Measurements from ENCODE around the gene S100A2.

S100A2 gene

DNA sequence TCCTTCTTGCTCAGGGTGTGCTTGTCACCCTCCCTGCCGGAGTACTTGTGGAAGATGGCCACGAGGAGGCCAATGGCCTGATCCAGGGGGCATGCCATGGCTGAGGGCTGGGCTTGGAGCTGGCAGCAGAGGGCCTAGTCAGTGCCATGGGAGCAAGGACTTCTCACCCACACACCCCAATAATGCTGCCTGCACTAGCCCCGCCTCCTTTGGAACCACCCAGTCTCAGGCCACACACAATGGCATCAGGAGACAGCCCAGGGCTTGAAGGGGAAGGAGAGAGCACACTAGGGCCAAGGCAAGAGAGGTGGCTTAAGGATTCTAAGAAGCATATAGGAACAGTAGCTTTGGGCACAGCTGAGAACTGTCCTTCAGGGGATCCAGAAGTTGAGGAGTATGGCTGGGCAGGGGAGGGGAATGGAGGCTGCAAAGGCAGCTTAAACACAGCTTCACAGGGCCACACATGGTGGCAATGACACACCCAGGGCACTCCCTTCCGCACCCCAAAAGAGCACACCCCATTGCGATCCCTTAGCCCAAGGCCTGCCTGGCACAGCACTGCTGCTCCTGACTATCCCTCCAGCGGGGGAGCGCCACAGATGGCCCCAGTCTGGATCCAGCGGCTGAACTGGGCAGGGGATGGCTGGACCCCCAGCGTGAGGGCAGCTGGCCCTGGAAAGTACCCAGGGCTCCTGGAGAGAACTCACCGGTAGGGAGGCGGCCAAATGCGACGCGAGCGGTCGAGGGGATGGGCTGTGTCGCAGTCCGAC, 30.2 kb downstream of the S100A2 start, which contains the start of gene S100A6:
TSS of gene S100A6 (minus strand) at position 750 of the 770 bp plus-strand sequence. CDS start at position 98, 652 bp downstream.
- peak within 1 kb of the TSS; percentile 73 for H3K18ac ChIP-seq (ENCODE audit: low read length)
- H3K9ac ChIP-seq (ENCODE audit: low read depth, low read length, poor library complexity): peak within 1 kb of the TSS; percentile 79
- peak within 1 kb of the TSS; percentile 99 for H2AK5ac ChIP-seq (ENCODE audit: low read depth, low read length)
- H3K4ac ChIP-seq (ENCODE audit: low read length): peak within 1 kb of the TSS; percentile 60
- no peaks in the 10 kb centered on the region for H3K36me3 ChIP-seq (replicated peaks in 1 of 2; ENCODE audit: control insufficient read depth in 2 of 2, insufficient read depth in 2 of 2, low read length in 2 of 2)
- H3K23ac ChIP-seq (ENCODE audit: low read depth, low read length, poor library complexity): peak within 1 kb of the TSS; percentile 8
- H3K4me2 ChIP-seq (ENCODE audit: insufficient read depth, low read length, poor library complexity, severe bottlenecking): peak within 1 kb of the TSS; percentile 38
- H2BK12ac ChIP-seq (ENCODE audit: low read length): peak within 1 kb of the TSS; percentile 95
- H2BK15ac ChIP-seq (ENCODE audit: low read length): peak within 1 kb of the TSS; percentile 86
- no peak within 1 kb of the TSS for H4K8ac ChIP-seq (ENCODE audit: low read depth, low read length)
- H3K4me1 ChIP-seq (ENCODE audit: control insufficient read depth in 2 of 2, insufficient read depth in 1 of 2, low read depth in 1 of 2, low read length in 2 of 2): peaks cover 0 to 30% of the 10 kb centered on the region in 2 donors
- peak within 1 kb of the TSS; percentile 74 for H4K91ac ChIP-seq (ENCODE audit: low read depth, low read length, poor library complexity)
- no peaks in the 10 kb centered on the region for H3K9me3 ChIP-seq (replicated peaks in 1 of 2; ENCODE audit: control insufficient read depth in 2 of 2, insufficient read depth in 1 of 2, low read depth in 1 of 2, low read length in 2 of 2)
- no CpG with 5 or more reads among the region's 18 CpGs for WGBS, 2 donors (ENCODE audit: extremely low coverage in 2 of 2, insufficient read length in 2 of 2, insufficient replicate concordance in 1 of 2)
- no peak within 1 kb of the TSS for H3K14ac ChIP-seq (ENCODE audit: low read length)
- no peaks in the 10 kb centered on the region for H3K79me1 ChIP-seq (ENCODE audit: low read depth, low read length)
- H2AFZ ChIP-seq (ENCODE audit: low read length): peak within 1 kb of the TSS; percentile 47
- H3K27me3 ChIP-seq (ENCODE audit: control insufficient read depth in 3 of 3, insufficient read depth in 3 of 3, low read depth in 1 of 3, low read length in 3 of 3): peaks cover 0 to 51% (median 3%) of the 10 kb centered on the region in 3 experiments
- no peak for DNase-seq (ENCODE audit: low spot score)
- H3K4me3 ChIP-seq (ENCODE audit: low read length in 2 of 2): peak within 1 kb of the TSS in 1 of 2 donors; percentile 63
- H2BK5ac ChIP-seq (ENCODE audit: low read length): peak within 1 kb of the TSS; percentile 72
- H3K27ac ChIP-seq (replicated peaks; ENCODE audit: low read length): no peak within 1 kb of the TSS
- H2BK120ac ChIP-seq (ENCODE audit: low read depth, low read length): peak within 1 kb of the TSS; percentile 58

- H2AK5ac ChIP-seq (ENCODE audit: low read depth, low read length): peak overlapping the region; percentile 99
Observed at GRCh38 chr1:153534925-153535241, 30.8 kb downstream of the S100A2 start.

GRCh38 chr1:153534226-153534924, 31.3 kb downstream of the S100A2 start:
- no CpG with 5 or more reads among the region's 7 CpGs for WGBS, 2 donors (ENCODE audit: extremely low coverage in 2 of 2, insufficient read length in 2 of 2, insufficient replicate concordance in 1 of 2)
- Histone ChIP-seq H4K8ac (ENCODE audit: low read depth, low read length) (no peak overlapping the region), H2BK5ac (ENCODE audit: low read length) (peak overlapping the region; percentile 35), H2BK120ac (ENCODE audit: low read depth, low read length) (no peak overlapping the region), H3K4ac (ENCODE audit: low read length) (no peak overlapping the region), H3K79me1 (ENCODE audit: low read depth, low read length) (no peaks in the 10 kb centered on the region), H3K9ac (ENCODE audit: low read depth, low read length, poor library complexity) (no peak overlapping the region), H4K91ac (ENCODE audit: low read depth, low read length, poor library complexity) (no peak overlapping the region), H2BK12ac (ENCODE audit: low read length) (no peak overlapping the region), H2AFZ (ENCODE audit: low read length) (no peak overlapping the region), H3K4me1 (ENCODE audit: control insufficient read depth in 2 of 2, insufficient read depth in 1 of 2, low read depth in 1 of 2, low read length in 2 of 2) (peaks cover 0 to 30% of the 10 kb centered on the region in 2 donors), H3K14ac (ENCODE audit: low read length) (no peak overlapping the region), H3K27me3 (ENCODE audit: control insufficient read depth in 3 of 3, insufficient read depth in 3 of 3, low read depth in 1 of 3, low read length in 3 of 3) (peaks cover 0 to 44% (median 3%) of the 10 kb centered on the region in 3 experiments), H3K18ac (ENCODE audit: low read length) (no peak overlapping the region), H3K23ac (ENCODE audit: low read depth, low read length, poor library complexity) (no peak overlapping the region), H2AK5ac (ENCODE audit: low read depth, low read length) (peak overlapping the region; percentile 99), H3K4me3 (ENCODE audit: low read length in 2 of 2) (no peak overlapping the region), H3K4me2 (ENCODE audit: insufficient read depth, low read length, poor library complexity, severe bottlenecking) (no peak overlapping the region), H3K9me3 (replicated peaks in 1 of 2; ENCODE audit: control insufficient read depth in 2 of 2, insufficient read depth in 1 of 2, low read depth in 1 of 2, low read length in 2 of 2) (no peaks in the 10 kb centered on the region), H3K36me3 (replicated peaks in 1 of 2; ENCODE audit: control insufficient read depth in 2 of 2, insufficient read depth in 2 of 2, low read length in 2 of 2) (no peaks in the 10 kb centered on the region), H2BK15ac (ENCODE audit: low read length) (no peak overlapping the region), H3K27ac (replicated peaks; ENCODE audit: low read length) (no peak overlapping the region)
- no peak for DNase-seq (ENCODE audit: low spot score)

More at GRCh38 chr1:153534925-153535241, 30.8 kb downstream of the S100A2 start:
- Histone ChIP-seq H3K27me3 (ENCODE audit: control insufficient read depth in 3 of 3, insufficient read depth in 3 of 3, low read depth in 1 of 3, low read length in 3 of 3) (peaks cover 0 to 48% (median 3%) of the 10 kb centered on the region in 3 experiments), H3K9ac (ENCODE audit: low read depth, low read length, poor library complexity) (no peak overlapping the region), H2BK15ac (ENCODE audit: low read length) (peak overlapping the region; percentile 86), H2BK12ac (ENCODE audit: low read length) (no peak overlapping the region), H4K91ac (ENCODE audit: low read depth, low read length, poor library complexity) (no peak overlapping the region), H3K18ac (ENCODE audit: low read length) (peak overlapping the region; percentile 33), H2BK120ac (ENCODE audit: low read depth, low read length) (no peak overlapping the region), H3K4ac (ENCODE audit: low read length) (no peak overlapping the region), H3K4me3 (ENCODE audit: low read length in 2 of 2) (no peak overlapping the region), H3K23ac (ENCODE audit: low read depth, low read length, poor library complexity) (no peak overlapping the region), H4K8ac (ENCODE audit: low read depth, low read length) (no peak overlapping the region), H3K14ac (ENCODE audit: low read length) (no peak overlapping the region), H3K79me1 (ENCODE audit: low read depth, low read length) (no peaks in the 10 kb centered on the region), H3K4me2 (ENCODE audit: insufficient read depth, low read length, poor library complexity, severe bottlenecking) (no peak overlapping the region), H3K4me1 (ENCODE audit: control insufficient read depth in 2 of 2, insufficient read depth in 1 of 2, low read depth in 1 of 2, low read length in 2 of 2) (peaks cover 0 to 30% of the 10 kb centered on the region in 2 donors), H3K36me3 (replicated peaks in 1 of 2; ENCODE audit: control insufficient read depth in 2 of 2, insufficient read depth in 2 of 2, low read length in 2 of 2) (no peaks in the 10 kb centered on the region), H3K9me3 (replicated peaks in 1 of 2; ENCODE audit: control insufficient read depth in 2 of 2, insufficient read depth in 1 of 2, low read depth in 1 of 2, low read length in 2 of 2) (no peaks in the 10 kb centered on the region), H2BK5ac (ENCODE audit: low read length) (peak overlapping the region; percentile 72), H3K27ac (replicated peaks; ENCODE audit: low read length) (no peak overlapping the region), H2AFZ (ENCODE audit: low read length) (no peak overlapping the region)
- no peak for DNase-seq (ENCODE audit: low spot score)
- no CpG with 5 or more reads among the region's 3 CpGs for WGBS, 2 donors (ENCODE audit: extremely low coverage in 2 of 2, insufficient read length in 2 of 2, insufficient replicate concordance in 1 of 2)

DNA sequence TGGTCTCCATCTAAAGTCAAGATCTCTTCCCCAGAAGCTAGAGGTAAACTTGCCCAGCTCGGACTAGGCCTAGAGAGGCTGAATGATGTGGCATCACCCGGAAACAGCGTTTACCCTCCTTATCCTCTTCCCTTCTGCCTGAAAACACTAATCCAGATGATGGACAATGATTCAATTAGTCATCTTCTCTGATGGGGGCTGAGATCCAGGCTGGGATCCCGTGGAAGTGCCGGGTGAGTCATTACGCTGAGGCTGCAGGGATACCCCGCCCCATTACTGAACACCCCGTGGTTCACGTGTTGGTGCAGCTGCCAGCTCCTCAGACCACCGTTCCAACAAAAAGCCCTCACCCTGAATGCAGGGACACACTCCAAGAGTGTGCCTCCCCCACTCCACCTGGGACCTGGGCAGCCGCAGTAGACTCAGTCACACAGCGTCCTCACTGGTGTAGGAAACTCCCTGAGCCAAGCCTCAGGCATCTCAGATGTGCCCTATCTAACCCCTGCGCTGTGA, 31.9 kb downstream of the S100A2 start:
- Histone ChIP-seq H2BK15ac (ENCODE audit: low read length) (peak overlapping the region; percentile 11), H3K4me3 (ENCODE audit: low read length in 2 of 2) (no peak overlapping the region), H4K91ac (ENCODE audit: low read depth, low read length, poor library complexity) (no peak overlapping the region), H3K4ac (ENCODE audit: low read length) (no peak overlapping the region), H3K27ac (replicated peaks; ENCODE audit: low read length) (peak overlapping the region; percentile 8), H3K79me1 (ENCODE audit: low read depth, low read length) (no peaks in the 10 kb centered on the region), H3K23ac (ENCODE audit: low read depth, low read length, poor library complexity) (no peak overlapping the region), H2AK5ac (ENCODE audit: low read depth, low read length) (peak overlapping the region; percentile 94), H2AFZ (ENCODE audit: low read length) (peak overlapping the region; percentile 83), H3K14ac (ENCODE audit: low read length) (no peak overlapping the region), H3K4me2 (ENCODE audit: insufficient read depth, low read length, poor library complexity, severe bottlenecking) (no peak overlapping the region), H3K9me3 (replicated peaks in 1 of 2; ENCODE audit: control insufficient read depth in 2 of 2, insufficient read depth in 1 of 2, low read depth in 1 of 2, low read length in 2 of 2) (no peaks in the 10 kb centered on the region), H3K9ac (ENCODE audit: low read depth, low read length, poor library complexity) (no peak overlapping the region), H2BK12ac (ENCODE audit: low read length) (no peak overlapping the region), H2BK120ac (ENCODE audit: low read depth, low read length) (no peak overlapping the region), H3K36me3 (replicated peaks in 1 of 2; ENCODE audit: control insufficient read depth in 2 of 2, insufficient read depth in 2 of 2, low read length in 2 of 2) (no peaks in the 10 kb centered on the region), H3K4me1 (ENCODE audit: control insufficient read depth in 2 of 2, insufficient read depth in 1 of 2, low read depth in 1 of 2, low read length in 2 of 2) (peaks cover 0 to 30% of the 10 kb centered on the region in 2 donors), H4K8ac (ENCODE audit: low read depth, low read length) (no peak overlapping the region), H3K18ac (ENCODE audit: low read length) (peak overlapping the region; percentile 15), H2BK5ac (ENCODE audit: low read length) (peak overlapping the region; percentile 35), H3K27me3 (ENCODE audit: control insufficient read depth in 3 of 3, insufficient read depth in 3 of 3, low read depth in 1 of 3, low read length in 3 of 3) (peaks cover 0 to 44% (median 3%) of the 10 kb centered on the region in 3 experiments)
- WGBS, 2 donors (ENCODE audit: extremely low coverage in 2 of 2, insufficient read length in 2 of 2, insufficient replicate concordance in 1 of 2): no CpG with 5 or more reads among the region's 13 CpGs
- DNase-seq (ENCODE audit: low spot score): no peak

All from neuronal stem cell (in vitro differentiated cells).